ENCODE measurements around the gene SH3RF3.

The SH3RF3 gene

GRCh38 chr2:109513749-109514588, 385.0 kb downstream of the SH3RF3 start:
- peaks cover 49% of the 10 kb centered on the region for H3K4me1 Mint-ChIP-seq

DNA sequence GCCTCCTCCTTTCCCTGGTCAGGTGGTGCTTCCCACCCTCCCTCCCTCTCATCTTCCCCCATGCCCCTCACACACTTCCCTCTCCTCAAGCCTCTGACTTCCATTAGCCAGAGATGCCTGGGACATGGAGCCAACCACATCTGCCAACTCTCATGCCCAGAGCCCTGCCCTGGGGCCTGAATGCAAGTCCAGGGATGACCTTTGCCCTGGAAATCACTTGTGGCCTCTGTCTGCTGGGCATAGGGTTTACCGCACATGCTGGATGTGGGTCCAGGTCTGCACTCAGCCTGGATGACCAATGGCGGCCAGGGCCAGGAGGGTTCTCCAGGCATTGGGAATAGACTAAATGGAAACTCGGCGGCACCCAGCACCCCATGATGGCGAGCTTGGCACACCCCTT, 385.9 kb downstream of the SH3RF3 start:
- DNase-seq, result no peak
- Mint-ChIP-seq H3K36me3 (ENCODE audit: low read depth) (no peaks in the 10 kb centered on the region), H3K4me3 (no peak overlapping the region), H3K27me3 (ENCODE audit: low read depth, poor library complexity) (peaks cover 4% of the 10 kb centered on the region), H3K9me3 (peaks cover 3% of the 10 kb centered on the region), H3K4me1 (peaks cover 53% of the 10 kb centered on the region), H3K27ac (no peak overlapping the region)
- no peak for TF ChIP-seq CTCF (IDR thresholded peaks at IDR 0.05)

More at GRCh38 chr2:109513749-109514588, 385.0 kb downstream of the SH3RF3 start:
- H3K27ac Mint-ChIP-seq, result no peak overlapping the region
- H3K9me3 Mint-ChIP-seq, result peaks cover 8% of the 10 kb centered on the region
- DNase-seq, result peak; percentile 24
- peaks cover 4% of the 10 kb centered on the region for H3K27me3 Mint-ChIP-seq (ENCODE audit: low read depth, poor library complexity)
- H3K36me3 Mint-ChIP-seq (ENCODE audit: low read depth), result peaks cover 3% of the 10 kb centered on the region
- H3K4me3 Mint-ChIP-seq, result no peak overlapping the region
- TF ChIP-seq CTCF (IDR thresholded peaks at IDR 0.05), result no peak

DNA sequence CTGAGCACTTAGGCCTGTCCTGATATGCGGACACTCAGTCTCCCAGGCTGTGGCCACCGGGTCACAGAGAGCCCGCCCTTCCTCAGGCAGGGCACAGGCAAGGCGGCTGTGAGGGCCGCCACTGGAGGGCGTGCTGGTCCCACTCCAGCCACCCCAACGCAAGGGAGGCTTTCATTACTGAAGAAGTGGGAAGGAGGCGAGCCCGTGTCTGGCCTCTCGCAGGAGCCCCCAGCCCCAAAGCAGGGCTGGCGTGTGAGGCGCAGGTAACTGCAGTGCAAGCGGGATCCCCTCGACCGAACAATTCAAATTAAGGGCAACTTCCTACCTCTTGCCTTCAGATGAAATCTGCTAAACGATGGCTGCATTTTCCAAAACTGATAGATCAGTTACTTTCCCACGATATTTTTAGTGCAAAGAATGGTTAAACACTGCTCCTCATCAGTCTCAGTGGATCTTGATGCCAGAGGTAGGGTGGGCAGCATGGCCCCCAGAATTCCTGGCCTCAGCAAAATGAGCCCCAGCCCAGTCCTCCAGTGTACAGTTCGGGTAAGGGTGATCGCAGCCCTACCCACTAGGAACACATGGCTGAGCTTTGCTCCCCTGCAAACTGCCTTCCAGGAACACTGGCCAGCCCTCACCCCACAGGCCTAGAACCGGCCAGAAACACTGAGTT, 387.6 kb downstream of the SH3RF3 start:
- DNase-seq, result peak; percentile 82
- H3K27ac Mint-ChIP-seq, result no peak overlapping the region
- peaks cover 53% of the 10 kb centered on the region for H3K4me1 Mint-ChIP-seq
- H3K4me3 Mint-ChIP-seq, result no peak overlapping the region
- TF ChIP-seq CTCF (IDR thresholded peaks at IDR 0.05), result peak; percentile 75
- no peaks in the 10 kb centered on the region for H3K9me3 Mint-ChIP-seq
- no peaks in the 10 kb centered on the region for H3K36me3 Mint-ChIP-seq (ENCODE audit: low read depth)
- H3K27me3 Mint-ChIP-seq (ENCODE audit: low read depth, poor library complexity), result peaks cover 4% of the 10 kb centered on the region

DNA sequence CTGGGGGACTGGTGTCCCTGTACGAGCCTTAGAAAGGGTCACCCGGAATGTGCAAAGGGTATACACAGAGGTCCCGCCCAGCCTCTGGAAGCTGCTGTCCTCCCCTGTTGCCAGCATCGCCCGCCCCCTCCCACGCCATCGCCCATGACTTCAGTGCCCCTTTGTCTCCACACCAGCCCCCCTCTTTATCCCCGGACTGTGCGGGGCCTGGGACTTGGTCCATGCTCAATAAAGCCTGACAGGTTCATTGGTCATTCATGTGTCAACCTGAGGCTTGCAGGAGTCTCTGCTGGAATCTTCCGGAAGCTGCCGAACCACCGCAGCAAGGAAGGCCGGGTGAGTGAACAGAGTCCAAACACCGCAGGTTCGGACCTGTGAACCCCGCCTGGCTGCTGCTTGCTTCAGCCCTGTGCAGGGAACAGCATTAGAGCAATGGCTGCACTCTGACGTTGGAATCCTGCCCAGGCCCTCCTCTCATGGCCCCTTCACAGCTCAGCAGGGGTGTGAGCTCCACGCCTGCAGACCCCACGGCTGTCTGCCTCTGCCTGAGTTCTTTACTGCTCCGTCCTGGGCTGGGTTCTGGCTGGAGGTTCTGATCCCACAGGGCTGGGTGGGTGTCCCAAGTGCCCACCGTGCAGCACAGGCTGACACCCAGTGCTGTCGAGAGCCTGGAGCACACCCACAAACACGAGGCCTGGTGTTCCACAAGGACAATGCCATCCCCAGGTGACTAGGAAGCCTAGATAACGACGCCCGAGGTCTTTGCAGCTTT, 388.3 kb downstream of the SH3RF3 start:
- H3K4me3 Mint-ChIP-seq, result no peak overlapping the region
- H3K9me3 Mint-ChIP-seq, result no peaks in the 10 kb centered on the region
- no peak overlapping the region for H3K27ac Mint-ChIP-seq
- peaks cover 53% of the 10 kb centered on the region for H3K4me1 Mint-ChIP-seq
- DNase-seq, result no peak
- TF ChIP-seq CTCF (IDR thresholded peaks at IDR 0.05), result no peak
- no peaks in the 10 kb centered on the region for H3K36me3 Mint-ChIP-seq (ENCODE audit: low read depth)
- peaks cover 4% of the 10 kb centered on the region for H3K27me3 Mint-ChIP-seq (ENCODE audit: low read depth, poor library complexity)

- DNase-seq, result no peak
- Mint-ChIP-seq H3K9me3 (no peaks in the 10 kb centered on the region), H3K27me3 (ENCODE audit: low read depth, poor library complexity) (no peaks in the 10 kb centered on the region), H3K4me1 (peaks cover 39% of the 10 kb centered on the region), H3K27ac (peak overlapping the region; percentile 74), H3K36me3 (ENCODE audit: low read depth) (no peaks in the 10 kb centered on the region), H3K4me3 (no peak overlapping the region)
- TF ChIP-seq CTCF (IDR thresholded peaks at IDR 0.05), result no peak
These were observed 390.5 kb downstream of the SH3RF3 start for GRCh38 chr2:109519513-109519912.
